HFFc6 (cell line): ENCODE measurements around the gene FTCD. TPM values are rescaled to one million over a fixed set of nuclear protein-coding genes. Genes with fewer than 3 reads are reported as not detected.

Experiments
- DNase-seq: peaks from one replicate; pipeline ENCODE4 v3.0.0-alpha.2; 2018
- H3K27ac Mint-ChIP-seq: 2 replicates; pipeline ENCODE4 v1.8.0; 2020; ENCODE audit warnings: mild to moderate bottlenecking, mixed read lengths
- H3K27me3 Mint-ChIP-seq: 2 replicates; pipeline ENCODE4 v1.8.0; 2021; ENCODE audit warnings: mild to moderate bottlenecking, moderate library complexity, mixed read lengths; ENCODE audit not compliant: insufficient read depth
- H3K36me3 Mint-ChIP-seq: 2 replicates; pipeline ENCODE4 v1.8.0; 2021; ENCODE audit warnings: low read depth, mixed read lengths
- H3K4me1 Mint-ChIP-seq: 2 replicates; pipeline ENCODE4 v1.8.0; 2020; ENCODE audit warnings: low read depth, mixed read lengths
- H3K4me3 Mint-ChIP-seq: 2 replicates; pipeline ENCODE4 v1.8.0; 2020; ENCODE audit warnings: mild to moderate bottlenecking, moderate library complexity, mixed read lengths
- H3K9me3 Mint-ChIP-seq: 2 replicates; pipeline ENCODE4 v1.8.0; 2020; ENCODE audit warnings: mild to moderate bottlenecking, mixed read lengths
- CTCF ChIP-seq: fragments of 200-600 bp; sonication (generic); IDR thresholded peaks from 2 replicates; pipeline ENCODE4 v1.5.0; 2021; ENCODE audit warnings: antibody characterized with exemption, mild to moderate bottlenecking
- total RNA-seq, 6 experiments: library from RNA; stranded (reverse); fragmentation: NEBNext Ultra II Directional; extraction: Animal tissue kit (Norgen Biotek cat#: 25700); gene quantifications; 2 replicates in 1 of 6; 3 replicates in 5 of 6; pipeline ENCODE4 v1.2.3, GENCODE V29; 2021

FTCD gene
- total RNA-seq, 6 experiments from 2014 or later = 0.12 to 1.2 (median 0.17) TPM; not detected in 1

- Mint-ChIP-seq H3K36me3 (peaks cover 81% of the 10 kb centered on the region), H3K4me3 (no peak overlapping the region), H3K27me3 (peaks cover 1% of the 10 kb centered on the region; the same call in 1 of the 2 replicates), H3K27ac (peak overlapping the region; percentile 57), H3K4me1 (peaks cover 54% of the 10 kb centered on the region), H3K9me3 (peaks cover 40% of the 10 kb centered on the region)
- DNase-seq = no peak
- TF ChIP-seq CTCF = no peak
Measured at GRCh38 chr21:46104104-46104503, 51.3 kb downstream of the FTCD start.

- H3K4me1 Mint-ChIP-seq = peaks cover 58% of the 10 kb centered on the region
- peak overlapping the region; percentile 70 for H3K27ac Mint-ChIP-seq
- peaks cover 40% of the 10 kb centered on the region for H3K9me3 Mint-ChIP-seq
- peak overlapping the region; percentile 93 for H3K4me3 Mint-ChIP-seq
- H3K36me3 Mint-ChIP-seq = peaks cover 53% of the 10 kb centered on the region
- no peak for DNase-seq
- peaks cover 1% of the 10 kb centered on the region; the same call in 1 of the 2 replicates for H3K27me3 Mint-ChIP-seq
- TF ChIP-seq CTCF = no peak
Measured at GRCh38 chr21:46100906-46101305, 54.5 kb downstream of the FTCD start.

- peak; percentile 55 for DNase-seq
- TF ChIP-seq CTCF = no peak
- Mint-ChIP-seq H3K27ac (peak overlapping the region; percentile 70), H3K36me3 (peaks cover 48% of the 10 kb centered on the region), H3K9me3 (peaks cover 40% of the 10 kb centered on the region), H3K27me3 (peaks cover 1% of the 10 kb centered on the region; the same call in 1 of the 2 replicates), H3K4me3 (peak overlapping the region; percentile 93), H3K4me1 (peaks cover 55% of the 10 kb centered on the region)
Measured at GRCh38 chr21:46100426-46100825, 55.0 kb downstream of the FTCD start.

GRCh38 chr21:46100020-46100419 lies 55.4 kb downstream of the FTCD start:
- Mint-ChIP-seq H3K36me3 (peaks cover 47% of the 10 kb centered on the region), H3K9me3 (peaks cover 40% of the 10 kb centered on the region), H3K4me3 (peak overlapping the region; percentile 93), H3K4me1 (peaks cover 55% of the 10 kb centered on the region), H3K27ac (peak overlapping the region; percentile 70), H3K27me3 (peaks cover 1% of the 10 kb centered on the region; the same call in 1 of the 2 replicates)
- no peak for DNase-seq
- no peak for TF ChIP-seq CTCF

- peaks cover 1% of the 10 kb centered on the region; the same call in 1 of the 2 replicates for H3K27me3 Mint-ChIP-seq
- no peak for TF ChIP-seq CTCF
- peaks cover 42% of the 10 kb centered on the region for H3K36me3 Mint-ChIP-seq
Measured at GRCh38 chr21:46099476-46099875, 55.9 kb downstream of the FTCD start.

More at GRCh38 chr21:46099476-46099875, 55.9 kb downstream of the FTCD start:
- H3K4me1 Mint-ChIP-seq = peaks cover 52% of the 10 kb centered on the region
- H3K27ac Mint-ChIP-seq = peak overlapping the region; percentile 70; the same call in 1 of the 2 replicates
- no peak for DNase-seq
- H3K4me3 Mint-ChIP-seq = peak overlapping the region; percentile 93
- peaks cover 36% of the 10 kb centered on the region for H3K9me3 Mint-ChIP-seq
